GM19193 (cell line): ENCODE results near the gene PACS1.

Experiments used
- POLR2A ChIP-seq: IDR thresholded peaks from 4 replicates; pipeline ENCODE4 v1.6.1; 2011; ENCODE audit not compliant: insufficient read depth, insufficient read length; ENCODE audit errors: extremely low read depth

Gene PACS1

GRCh38 chr11:66064571-66064970 is 5.5 kb upstream of the PACS1 start:
- TF ChIP-seq POLR2A = no peak

- no peak for TF ChIP-seq POLR2A
Measured at GRCh38 chr11:66066751-66067150, 3.3 kb upstream of the PACS1 start.

GRCh38 chr11:66067640-66068039 is 2.4 kb upstream of the PACS1 start:
- TF ChIP-seq POLR2A = no peak

GRCh38 chr11:66068154-66068821 is 1.8 kb upstream of the PACS1 start:
- TF ChIP-seq POLR2A = no peak

- no peak for TF ChIP-seq POLR2A
Measured at GRCh38 chr11:66068923-66069714, 953 bp upstream of the PACS1 start.

GRCh38 chr11:66070604-66071380 is 720 bp downstream of the PACS1 start:
- no peak for TF ChIP-seq POLR2A

GRCh38 chr11:66071381-66071801 is 1.3 kb downstream of the PACS1 start:
- no peak for TF ChIP-seq POLR2A

- TF ChIP-seq POLR2A = no peak
Measured at GRCh38 chr11:66072081-66072480, 2.0 kb downstream of the PACS1 start.

GRCh38 chr11:66072518-66072917 is 2.4 kb downstream of the PACS1 start:
- no peak for TF ChIP-seq POLR2A

- no peak for TF ChIP-seq POLR2A
Measured at GRCh38 chr11:66073669-66074068, 3.6 kb downstream of the PACS1 start.

- no peak for TF ChIP-seq POLR2A
Measured at GRCh38 chr11:66075273-66075672, 5.2 kb downstream of the PACS1 start.

GRCh38 chr11:66076561-66076960 is 6.5 kb downstream of the PACS1 start:
- TF ChIP-seq POLR2A = no peak

- no peak for TF ChIP-seq POLR2A
Measured at GRCh38 chr11:66077927-66078326, 7.9 kb downstream of the PACS1 start.

GRCh38 chr11:66080055-66080817 is 10.2 kb downstream of the PACS1 start:
- no peak for TF ChIP-seq POLR2A

GRCh38 chr11:66081505-66081904 is 11.4 kb downstream of the PACS1 start:
- no peak for TF ChIP-seq POLR2A
